Brain microvascular endothelial cell (primary cell): ENCODE measurements around the gene CSMD2.

Experiments used
- DNase-seq: peaks from one replicate; pipeline ENCODE4 v3.0.0-alpha.2; 2020
- H3K27ac ChIP-seq: fragments of 250-450 bp; sonication (Bioruptor Pico); 2 replicates; pipeline ENCODE4 v1.5.1; 2020; ENCODE audit warnings: mild to moderate bottlenecking, moderate library complexity
- H3K27me3 ChIP-seq: fragments of 250-450 bp; sonication (Bioruptor Pico); replicated peaks from 2 replicates; pipeline ENCODE4 v1.5.1; 2020; ENCODE audit warnings: mild to moderate bottlenecking
- H3K36me3 ChIP-seq: fragments of 250-450 bp; sonication (Bioruptor Pico); replicated peaks from 2 replicates; pipeline ENCODE4 v1.5.1; 2020; ENCODE audit warnings: mild to moderate bottlenecking
- H3K4me3 ChIP-seq: 2 replicates; pipeline ENCODE4 v1.5.1; 2011; ENCODE audit warnings: low read depth, mild to moderate bottlenecking, control low read depth, low read length, moderate library complexity
- CTCF ChIP-seq: IDR thresholded peaks from 2 replicates; pipeline ENCODE4 v1.5.1; 2011; ENCODE audit warnings: low read depth, mild to moderate bottlenecking, moderate library complexity, low read length, control low read depth, inconsistent platforms; ENCODE audit errors: missing control alignments
- in situ Hi-C: cut with HindIII; loops from 2 replicates; pipeline ENCODE4 v1.10.0; 2017; ENCODE audit warnings: low sequenced_read_pairs, low pct_ligation_motif_present

CSMD2 gene

GRCh38 chr1:33742663-33743062 is 422.4 kb downstream of the CSMD2 start:
- no peak for TF ChIP-seq CTCF

GRCh38 chr1:33741749-33742148 is 423.3 kb downstream of the CSMD2 start:
- H3K27ac ChIP-seq: no peak overlapping the region
- in situ Hi-C loops: no loop called here
- H3K36me3 ChIP-seq: no peaks in the 10 kb centered on the region
- H3K27me3 ChIP-seq: no peaks in the 10 kb centered on the region
- no peak overlapping the region for H3K4me3 ChIP-seq
- no peak for DNase-seq
- TF ChIP-seq CTCF: no peak

More at GRCh38 chr1:33742663-33743062, 422.4 kb downstream of the CSMD2 start:
- Histone ChIP-seq H3K4me3 (no peak overlapping the region), H3K27ac (no peak overlapping the region), H3K36me3 (no peaks in the 10 kb centered on the region), H3K27me3 (no peaks in the 10 kb centered on the region)
- no peak for DNase-seq
- in situ Hi-C loops: no loop called here

GRCh38 chr1:33740040-33740744 is 424.8 kb downstream of the CSMD2 start:
- H3K4me3 ChIP-seq: no peak overlapping the region
- no peaks in the 10 kb centered on the region for H3K36me3 ChIP-seq
- H3K27me3 ChIP-seq: no peaks in the 10 kb centered on the region
- no peak overlapping the region for H3K27ac ChIP-seq
- TF ChIP-seq CTCF: no peak
- in situ Hi-C loops: no loop called here
- DNase-seq: no peak

- H3K27me3 ChIP-seq: no peaks in the 10 kb centered on the region
- no peak for DNase-seq
- H3K27ac ChIP-seq: no peak overlapping the region
- TF ChIP-seq CTCF: no peak
- H3K36me3 ChIP-seq: no peaks in the 10 kb centered on the region
- in situ Hi-C loops: no loop called here
- no peak overlapping the region for H3K4me3 ChIP-seq
These were observed 426.1 kb downstream of the CSMD2 start for GRCh38 chr1:33738976-33739375.

- no peak overlapping the region for H3K4me3 ChIP-seq
- no peak for TF ChIP-seq CTCF
- no peaks in the 10 kb centered on the region for H3K27me3 ChIP-seq
- in situ Hi-C loops: no loop called here
- H3K27ac ChIP-seq: no peak overlapping the region
- DNase-seq: no peak
- no peaks in the 10 kb centered on the region for H3K36me3 ChIP-seq
These were observed 426.5 kb downstream of the CSMD2 start for GRCh38 chr1:33738536-33738935.

- Histone ChIP-seq H3K36me3 (no peaks in the 10 kb centered on the region), H3K27ac (no peak overlapping the region), H3K27me3 (no peaks in the 10 kb centered on the region), H3K4me3 (no peak overlapping the region)
- in situ Hi-C loops: no loop called here
- no peak for TF ChIP-seq CTCF
- DNase-seq: no peak
These were observed 428.5 kb downstream of the CSMD2 start for GRCh38 chr1:33736496-33736895.
